Frontal cortex (tissue), 4 donors: ENCODE measurements around the gene AURKB. TPM values are rescaled to one million over a fixed set of nuclear protein-coding genes. Genes with fewer than 3 reads are reported as not detected.
A peak's percentile ranks its signal among the peaks of the same experiment; 100 is the strongest.
"Not testable (repeated sequence)": the region's sequence is repeated elsewhere in the genome, so short reads cannot be mapped to it uniquely, and the experiment has no call there.

Experiments
- DNase-seq, 2 donors: peaks; one replicate each; pipeline ENCODE4 v3.0.0; 2012; ENCODE audit warnings: low spot score in 2 of 2
- FAIRE-seq: peaks from 2 replicates; lab custom pipeline; 2012; peaks lifted over from hg19 to GRCh38; lab: Jason Lieb, UNC
- total RNA-seq: library from RNA; depleted of rRNA; stranded (reverse); fragments of >200 nt; gene quantifications from one replicate; pipeline ENCODE4 v1.2.3, GENCODE V29; 2014
- donor health status: control.
- donor health status: control.
- donor health status: control.

Gene AURKB
- total RNA-seq: 3.7 TPM

GRCh38 chr17:8209907-8210760, at the start of gene AURKB:
AURKB (minus strand) TSS chr17:8210575; CDS start chr17:8210224, 351 bp downstream.
- DNase-seq (peak; percentile 91 to 99), FAIRE-seq (peak; percentile 61)

- FAIRE-seq: no peak
- no peak for DNase-seq
These were observed 47.4 kb upstream of the AURKB start for GRCh38 chr17:8257801-8258200.

- DNase-seq (no peak), FAIRE-seq (no peak)
These were observed 46.3 kb upstream of the AURKB start for GRCh38 chr17:8256691-8257090.

GRCh38 chr17:8256291-8256690, 45.9 kb upstream of the AURKB start:
- DNase-seq: no peak

GRCh38 chr17:8255499-8255898, 45.1 kb upstream of the AURKB start:
- DNase-seq (no peak), FAIRE-seq (no peak)

More at GRCh38 chr17:8256291-8256690, 45.9 kb upstream of the AURKB start:
- no peak for FAIRE-seq

GRCh38 chr17:8254881-8255280, 44.5 kb upstream of the AURKB start:
- FAIRE-seq (no peak), DNase-seq (no peak)

GRCh38 chr17:8253801-8254200, 43.4 kb upstream of the AURKB start:
- FAIRE-seq: no peak
- no peak for DNase-seq

- not testable (repeated sequence) for DNase-seq, FAIRE-seq
These were observed 41.0 kb upstream of the AURKB start for GRCh38 chr17:8251411-8251810.

- DNase-seq (no peak), FAIRE-seq (no peak)
These were observed 39.5 kb upstream of the AURKB start for GRCh38 chr17:8249621-8250500.

- FAIRE-seq (no peak), DNase-seq (peak; percentile 87 to 90)
These were observed 38.6 kb upstream of the AURKB start, which contains the start of gene PFAS for GRCh38 chr17:8248751-8249607. PFAS (plus strand) TSS chr17:8249289; CDS start chr17:8253938, 4,649 bp downstream.

- no peak for DNase-seq
- no peak for FAIRE-seq
These were observed 34.4 kb upstream of the AURKB start for GRCh38 chr17:8244768-8245167.

- FAIRE-seq (no peak), DNase-seq (no peak)
These were observed 33.5 kb upstream of the AURKB start for GRCh38 chr17:8243827-8244226.

GRCh38 chr17:8237886-8238285, 27.5 kb upstream of the AURKB start:
- FAIRE-seq (no peak), DNase-seq (no peak)

- no peak for FAIRE-seq
These were observed 26.8 kb upstream of the AURKB start for GRCh38 chr17:8237175-8237574.

GRCh38 chr17:8235676-8236075, 25.3 kb upstream of the AURKB start:
- no peak for DNase-seq
- FAIRE-seq: no peak

More at GRCh38 chr17:8237175-8237574, 26.8 kb upstream of the AURKB start:
- DNase-seq: no peak

GRCh38 chr17:8234361-8235270, 24.2 kb upstream of the AURKB start:
- no peak for DNase-seq
- FAIRE-seq: no peak

- no peak for DNase-seq
- FAIRE-seq: no peak
These were observed 21.3 kb upstream of the AURKB start for GRCh38 chr17:8231701-8232100.

GRCh38 chr17:8227238-8227581, 16.8 kb upstream of the AURKB start:
- no peak for FAIRE-seq

More at GRCh38 chr17:8227238-8227581, 16.8 kb upstream of the AURKB start:
- no peak for DNase-seq
